Suppressor macrophage treated with lipopolysaccharide for 1 hour (primary cell): ENCODE measurements around the gene PTPRG.

Experiments used
- DNase-seq, 3 donors: peaks; one replicate each; pipeline ENCODE4 v3.0.0-alpha.2; 2020 to 2022

Gene PTPRG

GRCh38 chr3:61936344-61936937 is 375.1 kb downstream of the PTPRG start:
- DNase-seq: peak in 2 of 3 donors; percentile 11 to 40

- no peak for DNase-seq
Measured at GRCh38 chr3:61937477-61937876, 376.1 kb downstream of the PTPRG start.

- no peak for DNase-seq
Measured at GRCh38 chr3:61938878-61939549, 377.6 kb downstream of the PTPRG start.

- DNase-seq: no peak
Measured at GRCh38 chr3:61940236-61940635, 378.9 kb downstream of the PTPRG start.

GRCh38 chr3:61943975-61944374 is 382.6 kb downstream of the PTPRG start:
- no peak for DNase-seq

- no peak for DNase-seq
Measured at GRCh38 chr3:61944726-61945125, 383.4 kb downstream of the PTPRG start.

GRCh38 chr3:61945657-61946056 is 384.3 kb downstream of the PTPRG start:
- DNase-seq: no peak

GRCh38 chr3:61946570-61947324 is 385.4 kb downstream of the PTPRG start:
- no peak for DNase-seq

- DNase-seq: no peak
Measured at GRCh38 chr3:61947456-61947855, 386.1 kb downstream of the PTPRG start.

- DNase-seq: no peak
Measured at GRCh38 chr3:61948699-61949305, 387.4 kb downstream of the PTPRG start.

- no peak for DNase-seq
Measured at GRCh38 chr3:61954097-61954540, 392.7 kb downstream of the PTPRG start.

GRCh38 chr3:61955483-61955882 is 394.1 kb downstream of the PTPRG start:
- no peak for DNase-seq

- no peak for DNase-seq
Measured at GRCh38 chr3:61956236-61956635, 394.9 kb downstream of the PTPRG start.

GRCh38 chr3:61957259-61957658 is 395.9 kb downstream of the PTPRG start:
- DNase-seq: no peak

GRCh38 chr3:61960976-61961375 is 399.6 kb downstream of the PTPRG start:
- no peak for DNase-seq

- DNase-seq: no peak
Measured at GRCh38 chr3:61961900-61962299, 400.5 kb downstream of the PTPRG start.

GRCh38 chr3:61964566-61964965 is 403.2 kb downstream of the PTPRG start:
- DNase-seq: no peak

- no peak for DNase-seq
Measured at GRCh38 chr3:61965770-61966131, 404.4 kb downstream of the PTPRG start.

GRCh38 chr3:61966200-61966599 is 404.8 kb downstream of the PTPRG start:
- DNase-seq: no peak

- no peak for DNase-seq
Measured at GRCh38 chr3:61967019-61967418, 405.6 kb downstream of the PTPRG start.

- no peak for DNase-seq
Measured at GRCh38 chr3:61967937-61968336, 406.6 kb downstream of the PTPRG start.

- no peak for DNase-seq
Measured at GRCh38 chr3:61974662-61975061, 413.3 kb downstream of the PTPRG start.

- no peak for DNase-seq
Measured at GRCh38 chr3:61975199-61975598, 413.8 kb downstream of the PTPRG start.

GRCh38 chr3:61975936-61976335 is 414.6 kb downstream of the PTPRG start:
- DNase-seq: no peak
